K562 (cell line): Measurements from ENCODE around the gene CDK5R2. TPM values are rescaled to one million over a fixed set of nuclear protein-coding genes. Genes with fewer than 3 reads are reported as not detected.
A peak's percentile ranks its signal among the peaks of the same experiment; 100 is the strongest.

Experiments
- ATAC-seq: fragments of 200-7000 bp; cut with Tn5 transposase; 3 replicates; pipeline ENCODE4 v1.9.1; 2020; ENCODE audit warnings: moderate library complexity
- BruUV-seq: library from RNA; stranded (reverse); fragments of 400-500 nt; replicated peaks from 2 replicates; lab custom pipeline; 2021; lab: Mats Ljungman, UMichigan
- CTCF ChIA-PET: fragments of 300-600 bp; formaldehyde crosslinking; extraction: SDS; loops from one replicate; lab custom pipeline; 2021; ENCODE audit warnings: low intra/inter-chr PET ratio; lab: Yijun Ruan, JAX
- POLR2A ChIA-PET: fragments of 300-600, 350-650 bp; sonication (Branson Sonifier 250); formaldehyde crosslinking; extraction: SDS; loops from one replicate; lab custom pipeline; 2021; ENCODE audit warnings: antibody characterized with exemption, inconsistent platforms; lab: Yijun Ruan, JAX
- DNase-seq, 4 experiments: peaks; one replicate each; pipeline versions ENCODE4 v3.0.0 to v3.0.0-alpha.2; 2011 to 2018; ENCODE audit warnings: low spot score in 3 of 4, mixed read lengths in 3 of 4; ENCODE audit errors: extremely low read depth in 1 of 4
- FAIRE-seq: peaks from 2 replicates; lab custom pipeline; 2011; peaks lifted over from hg19 to GRCh38; lab: Jason Lieb, UNC
- H2AFZ ChIP-seq: 2 replicates; pipeline ENCODE4 v1.6.0; 2011; ENCODE audit warnings: low read depth, low read length, control low read depth, inconsistent platforms
- H3K27ac ChIP-seq: fragments of 200-600 bp; 3 replicates; pipeline ENCODE4 v1.8.0; 2011; ENCODE audit warnings: low read depth, mild to moderate bottlenecking, control low read depth, inconsistent platforms, low read length, moderate library complexity, mixed read lengths; ENCODE audit errors: extremely low read depth
- H3K27me3 ChIP-seq, 2 experiments: fragments of 300-600 bp in 1 of 2; 2 replicates in 1 of 2; 3 replicates in 1 of 2; pipeline versions ENCODE4 v1.6.0 to v1.8.0; 2011; ENCODE audit warnings: inconsistent platforms in 2 of 2, low read length in 2 of 2, mild to moderate bottlenecking in 1 of 2, mixed read lengths in 1 of 2, moderate library complexity in 1 of 2; ENCODE audit not compliant: control insufficient read depth in 2 of 2, insufficient read depth in 2 of 2
- H3K36me3 ChIP-seq: fragments of 300-600 bp; 3 replicates; pipeline ENCODE4 v1.8.0; 2011; ENCODE audit warnings: mild to moderate bottlenecking, low read length, inconsistent platforms; ENCODE audit not compliant: control insufficient read depth, insufficient read depth
- H3K4me1 ChIP-seq, 2 experiments: fragments of 200-600 bp in 1 of 2; replicated peaks in 1 of 2; 2 replicates in 1 of 2; 3 replicates in 1 of 2; pipeline versions ENCODE4 v1.5.1 to v1.8.0; 2011; ENCODE audit warnings: inconsistent platforms in 2 of 2, low read length in 2 of 2, mild to moderate bottlenecking in 1 of 2, mixed read lengths in 1 of 2, moderate library complexity in 1 of 2; ENCODE audit not compliant: control insufficient read depth in 2 of 2, insufficient read depth in 2 of 2
- H3K4me2 ChIP-seq: 2 replicates; pipeline ENCODE4 v1.6.1; 2011; ENCODE audit warnings: low read length, control low read depth, inconsistent platforms, mixed read lengths; ENCODE audit not compliant: insufficient read depth
- H3K4me3 ChIP-seq: fragments of 200-600 bp; sonication (generic), shearing (Covaris generic); 2 replicates; pipeline ENCODE4 v1.5.1; 2016; ENCODE audit warnings: control low read depth, inconsistent platforms
- H3K79me2 ChIP-seq: fragments of 200-600 bp; 3 replicates; pipeline ENCODE4 v1.8.0; 2011; ENCODE audit warnings: low read length, inconsistent platforms; ENCODE audit not compliant: control insufficient read depth, insufficient read depth
- H3K9ac ChIP-seq, 2 experiments: 2 replicates each; pipeline versions ENCODE4 v1.6.0 to v1.6.1; 2011; ENCODE audit warnings: low read depth in 2 of 2, low read length in 2 of 2, control low read depth in 1 of 2, inconsistent platforms in 1 of 2, mild to moderate bottlenecking in 1 of 2, mixed read lengths in 1 of 2; ENCODE audit not compliant: insufficient read depth in 1 of 2
- H3K9me1 ChIP-seq: one replicate; pipeline ENCODE4 v1.6.0; 2011; ENCODE audit warnings: inconsistent platforms, mild to moderate bottlenecking, low read length, moderate library complexity; ENCODE audit not compliant: control insufficient read depth, insufficient read depth
- H3K9me3 ChIP-seq: replicated peaks from 2 replicates; pipeline ENCODE4 v1.5.1; 2011; ENCODE audit warnings: low read depth, low read length, inconsistent platforms; ENCODE audit not compliant: control insufficient read depth, insufficient read depth
- H4K20me1 ChIP-seq: replicated peaks from 2 replicates; pipeline ENCODE4 v1.6.1; 2011; ENCODE audit warnings: low read length, inconsistent platforms, mixed read lengths; ENCODE audit not compliant: control insufficient read depth, insufficient read depth
- CLOCK ChIP-seq: fragments of 250-450 bp; sonication (Bioruptor Pico); IDR thresholded peaks from 2 replicates; pipeline ENCODE4 v1.4.0; 2020; ENCODE audit warnings: mild to moderate bottlenecking, moderate library complexity, borderline replicate concordance
- FOXO4 ChIP-seq: fragments of 450-650 bp; formaldehyde crosslinking; IDR thresholded peaks from 2 replicates; pipeline ENCODE4 v1.4.0; 2020; ENCODE audit warnings: mild to moderate bottlenecking, moderate library complexity
- NFIX ChIP-seq: fragments of 250-450 bp; sonication (Bioruptor Pico); IDR thresholded peaks from 2 replicates; pipeline ENCODE4 v1.4.0; 2020; ENCODE audit warnings: low read depth, mild to moderate bottlenecking, moderate library complexity
- PML ChIP-seq: IDR thresholded peaks from 2 replicates; pipeline ENCODE4 v1.6.1; 2012; ENCODE audit warnings: low read length, inconsistent platforms
- RFX5 ChIP-seq: IDR thresholded peaks from 2 replicates; pipeline ENCODE4 v1.6.1; 2011; ENCODE audit warnings: low read depth, mild to moderate bottlenecking, improper control_type of control experiment, low read length
- SIN3A ChIP-seq, 2 experiments: fragments of 150-350 bp in 1 of 2; IDR thresholded peaks; 2 replicates each; pipeline ENCODE4 v1.6.1; 2011 to 2016; ENCODE audit warnings: borderline replicate concordance in 2 of 2, low read depth in 2 of 2, low read length in 2 of 2, mild to moderate bottlenecking in 2 of 2, moderate library complexity in 2 of 2; ENCODE audit not compliant: control insufficient read depth in 1 of 2
- TGIF2 ChIP-seq: sonication (generic); formaldehyde crosslinking; IDR thresholded peaks from 2 replicates; pipeline ENCODE4 v1.8.1; 2022; ENCODE audit warnings: mild to moderate bottlenecking, missing genetic modification reagents, moderate library complexity
- ZC3H4 ChIP-seq: sonication (generic); formaldehyde crosslinking; IDR thresholded peaks from 2 replicates; pipeline ENCODE4 v1.9.0; 2021; ENCODE audit warnings: missing genetic modification reagents, borderline replicate concordance
- ZNF134 ChIP-seq: fragments of 250-450 bp; sonication (Bioruptor Pico); conservative IDR thresholded peaks from 2 replicates; pipeline ENCODE4 v1.4.0; 2020
- ZNF274 ChIP-seq: IDR thresholded peaks from 2 replicates; pipeline ENCODE4 v1.6.1; 2011; ENCODE audit warnings: low read depth, mild to moderate bottlenecking, low read length, moderate library complexity, borderline replicate concordance
- ZNF766 ChIP-seq: fragments of 200-800 bp; sonication (Bioruptor generic); conservative IDR thresholded peaks from 2 replicates; pipeline ENCODE4 v1.6.1; 2016; ENCODE audit warnings: missing genetic modification characterization, missing compliant biosample characterization
- WGBS: fragments of 100-300 bp; shearing (Covaris generic); methylation state at CpG from one replicate; pipeline ENCODE4 v1.1.6; 2016; ENCODE audit warnings: low coverage, mixed read lengths; ENCODE audit not compliant: insufficient coverage; ENCODE audit errors: missing lambda C conversion rate; 5-methylcytosine and 5-hydroxymethylcytosine counted together
- in situ Hi-C: fragments of 300-500 bp; cut with MboI; formaldehyde crosslinking; loops from 4 replicates; pipeline ENCODE4 v1.15.0; 2018; ENCODE audit warnings: inconsistent platforms, mixed read lengths
- intact Hi-C: fragments of 100-400 bp; cut with micrococcal nuclease; formaldehyde crosslinking; loops from 2 replicates; pipeline ENCODE4 v1.14.2; 2022
- polyA plus RNA-seq, 8 experiments: library from polyadenylated mRNA; depleted of rRNA in 4 of 8; stranded (reverse) in 5 of 8; unstranded in 3 of 8; fragments of >200 nt; fragmentation: Nextera tagmentation in 2 of 8; fragmentation: Illumina TruSeq in 1 of 8; extraction: Ambion mirVana in 2 of 8; extraction: Trizol in 1 of 8; gene quantifications; 2 replicates each; pipeline versions ENCODE4 v1.2.1 to v1.2.3, GENCODE V29; 2011 to 2014; ENCODE audit warnings: inconsistent platforms in 1 of 8, missing spikeins in 1 of 8
- total RNA-seq, 7 experiments: library from RNA; depleted of rRNA in 6 of 7; stranded (reverse); fragments of >200 nt in 6 of 7; fragmentation: Illumina TruSeq in 2 of 7; extraction: Trizol in 2 of 7; gene quantifications; 2 replicates each; pipeline versions ENCODE4 v1.2.1 to v1.2.3, GENCODE V29; 2011 to 2021; ENCODE audit warnings: low replicate concordance in 1 of 7
- TF ChIP-seq, protein P1 (sequence below), 2 experiments: fragments of 450-650 bp in 1 of 2; sonication (generic) in 1 of 2; formaldehyde crosslinking; conservative IDR thresholded peaks; 2 replicates each; pipeline versions ENCODE4 v1.4.0 to v1.8.1; 2020 to 2022; ENCODE audit warnings: mild to moderate bottlenecking in 1 of 2, missing genetic modification reagents in 1 of 2
- TF ChIP-seq, protein P2 (sequence below): fragments of 250-450 bp; sonication (Bioruptor Pico); IDR thresholded peaks from 2 replicates; pipeline ENCODE4 v1.4.0; 2020; ENCODE audit warnings: mild to moderate bottlenecking, moderate library complexity

CDK5R2 gene
- total and polyA plus RNA-seq, 9 of the 15 experiments (the other 6 are each of a cell fraction or from before 2014, with no cell fraction given): 0.09 TPM; not detected in 8

- intact Hi-C loops: no loop called here
These were observed 41.1 kb downstream of the CDK5R2 start for GRCh38 chr2:219000569-219000960.

More at GRCh38 chr2:219000569-219000960, 41.1 kb downstream of the CDK5R2 start:
- POLR2A ChIA-PET: interaction anchor here (0.8 kb wide), 1 partner anchor 143 kb away, joined by 3 read pairs; no protein-coding TSS in a partner anchor
- in situ Hi-C loops: no loop called here
- H3K9me1 ChIP-seq: no peaks in the 10 kb centered on the region
- no peak for DNase-seq
- H3K4me3 ChIP-seq: no peak overlapping the region
- H3K79me2 ChIP-seq: no peaks in the 10 kb centered on the region
- no peaks in the 10 kb centered on the region for H4K20me1 ChIP-seq
- no peaks in the 10 kb centered on the region for H3K36me3 ChIP-seq
- H3K9ac ChIP-seq: 0 out of 4 replicates have a peak overlapping the region, but pooled peaks of 1 of the 2 experiments have one; percentile 2
- H2AFZ ChIP-seq: no peak overlapping the region
- H3K27ac ChIP-seq: no peak overlapping the region
- H3K27me3 ChIP-seq: peaks cover 0 to 31% of the 10 kb centered on the region in 2 experiments; a peak in 2 of 5 replicates
- no peaks in the 10 kb centered on the region for H3K9me3 ChIP-seq
- no peak overlapping the region for H3K4me2 ChIP-seq
- ATAC-seq: no peak
- WGBS: 7% methylated on average over 7 of the region's 8 CpGs
- TF ChIP-seq ZNF766 (CRISPR knock-in tag): no peak
- no peak for TF ChIP-seq ZNF274
- TF ChIP-seq TGIF2 (CRISPR knock-in tag): no peak
- no peak for TF ChIP-seq CLOCK
- TF ChIP-seq ZNF134 (CRISPR knock-in tag): no peak
- TF ChIP-seq PML: no peak
- TF ChIP-seq, protein P1, sequence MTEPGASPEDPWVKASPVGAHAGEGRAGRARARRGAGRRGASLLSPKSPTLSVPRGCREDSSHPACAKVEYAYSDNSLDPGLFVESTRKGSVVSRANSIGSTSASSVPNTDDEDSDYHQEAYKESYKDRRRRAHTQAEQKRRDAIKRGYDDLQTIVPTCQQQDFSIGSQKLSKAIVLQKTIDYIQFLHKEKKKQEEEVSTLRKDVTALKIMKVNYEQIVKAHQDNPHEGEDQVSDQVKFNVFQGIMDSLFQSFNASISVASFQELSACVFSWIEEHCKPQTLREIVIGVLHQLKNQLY (CRISPR knock-in tag; conservative IDR thresholded peaks at IDR 0.05): no peak
- TF ChIP-seq RFX5: no peak
- no peak for TF ChIP-seq SIN3A (IDR thresholded peaks at IDR 0.05; ENCODE audit: borderline replicate concordance in 2 of 2, control insufficient read depth in 1 of 2, low read depth in 2 of 2, low read length in 2 of 2)
- TF ChIP-seq, protein P2, sequence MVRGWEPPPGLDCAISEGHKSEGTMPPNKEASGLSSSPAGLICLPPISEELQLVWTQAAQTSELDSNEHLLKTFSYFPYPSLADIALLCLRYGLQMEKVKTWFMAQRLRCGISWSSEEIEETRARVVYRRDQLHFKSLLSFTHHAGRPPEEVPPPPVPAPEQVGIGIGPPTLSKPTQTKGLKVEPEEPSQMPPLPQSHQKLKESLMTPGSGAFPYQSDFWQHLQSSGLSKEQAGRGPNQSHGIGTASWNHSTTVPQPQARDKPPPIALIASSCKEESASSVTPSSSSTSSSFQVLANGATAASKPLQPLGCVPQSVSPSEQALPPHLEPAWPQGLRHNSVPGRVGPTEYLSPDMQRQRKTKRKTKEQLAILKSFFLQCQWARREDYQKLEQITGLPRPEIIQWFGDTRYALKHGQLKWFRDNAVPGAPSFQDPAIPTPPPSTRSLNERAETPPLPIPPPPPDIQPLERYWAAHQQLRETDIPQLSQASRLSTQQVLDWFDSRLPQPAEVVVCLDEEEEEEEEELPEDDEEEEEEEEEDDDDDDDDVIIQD (CRISPR knock-in tag): no peak
- TF ChIP-seq ZC3H4 (CRISPR knock-in tag): no peak
- no peak for TF ChIP-seq NFIX (CRISPR knock-in tag)
- no peak for TF ChIP-seq FOXO4
- peaks cover 9 to 38% of the 10 kb centered on the region in 2 experiments for H3K4me1 ChIP-seq
- FAIRE-seq: no peak
- CTCF ChIA-PET: no interaction called here
- BruUV-seq: no TSS peak
